Mesodermal cell (in vitro differentiated cells): ENCODE results near the gene SHISA7.
A peak's percentile ranks its signal among the peaks of the same experiment; 100 is the strongest.

ENCODE experiments used
- H3K27ac ChIP-seq: 2 replicates; pipeline ENCODE4 v1.7.0; 2013; ENCODE audit warnings: mild to moderate bottlenecking, low read depth, low read length, moderate library complexity; ENCODE audit not compliant: severe bottlenecking
- H3K36me3 ChIP-seq: 2 replicates; pipeline ENCODE4 v1.7.1; 2013; ENCODE audit warnings: mild to moderate bottlenecking, low read length, moderate library complexity; ENCODE audit not compliant: control insufficient read depth, insufficient read depth
- H3K4me1 ChIP-seq: one replicate; pipeline ENCODE4 v1.7.1; 2013; ENCODE audit warnings: mild to moderate bottlenecking, low read length; ENCODE audit not compliant: insufficient read depth, control insufficient read depth, poor library complexity, severe bottlenecking
- H3K4me3 ChIP-seq: 2 replicates; pipeline ENCODE4 v1.7.0; 2013; ENCODE audit warnings: low read length, control low read depth, mild to moderate bottlenecking; ENCODE audit not compliant: insufficient read depth, poor library complexity, severe bottlenecking; ENCODE audit errors: extremely low read depth
- H3K9me3 ChIP-seq: 2 replicates; pipeline ENCODE4 v1.7.1; 2013; ENCODE audit warnings: mild to moderate bottlenecking, low read length, moderate library complexity; ENCODE audit not compliant: control insufficient read depth
- WGBS, 2 experiments: methylation state at CpG; one replicate each; pipeline ENCODE4 v1.1.5; 2013; ENCODE audit warnings: missing lambda C conversion rate in 2 of 2; ENCODE audit not compliant: insufficient coverage in 2 of 2; 5-methylcytosine and 5-hydroxymethylcytosine counted together

The SHISA7 gene

GRCh38 chr19:55384920-55385723 is 58.0 kb downstream of the SHISA7 start:
- Histone ChIP-seq H3K4me3 (peak overlapping the region; percentile 97), H3K9me3 (no peaks in the 10 kb centered on the region), H3K36me3 (peaks cover 38% of the 10 kb centered on the region), H3K27ac (peak overlapping the region; percentile 92), H3K4me1 (peaks cover 38% of the 10 kb centered on the region)
- WGBS, 2 experiments, result 10% methylated on average over 27 to 33 of the region's 34 CpGs

GRCh38 chr19:55384131-55384919 is 58.8 kb downstream of the SHISA7 start, which contains the start of gene TMEM238:
Gene TMEM238, minus strand, starts transcription at chr19:55384292. Its CDS starts 33 bp downstream, at chr19:55384259.
- H3K4me3 ChIP-seq, result peak within 1 kb of the TSS; percentile 97
- peaks cover 31% of the 10 kb centered on the region for H3K36me3 ChIP-seq
- peaks cover 32% of the 10 kb centered on the region for H3K4me1 ChIP-seq
- 40 to 45% methylated on average over 71 to 72 of the region's 72 CpGs for WGBS, 2 experiments
- peak within 1 kb of the TSS; percentile 92 for H3K27ac ChIP-seq
- H3K9me3 ChIP-seq, result no peaks in the 10 kb centered on the region

- no peak overlapping the region for H3K27ac ChIP-seq
- peaks cover 28% of the 10 kb centered on the region for H3K4me1 ChIP-seq
- peak overlapping the region; percentile 97 for H3K4me3 ChIP-seq
- 5 to 6% methylated on average over 49 to 78 of the region's 88 CpGs for WGBS, 2 experiments
- no peaks in the 10 kb centered on the region for H3K9me3 ChIP-seq
- peaks cover 22% of the 10 kb centered on the region for H3K36me3 ChIP-seq
These were observed 59.6 kb downstream of the SHISA7 start for GRCh38 chr19:55383279-55384130.

- Histone ChIP-seq H3K4me3 (no peak overlapping the region), H3K9me3 (no peaks in the 10 kb centered on the region), H3K27ac (no peak overlapping the region), H3K4me1 (peaks cover 19% of the 10 kb centered on the region), H3K36me3 (peaks cover 13% of the 10 kb centered on the region)
- WGBS, 2 experiments, result 100% methylated on average over 2 of the region's 3 CpGs
These were observed 60.5 kb downstream of the SHISA7 start for GRCh38 chr19:55382522-55383054.

- H3K4me1 ChIP-seq, result peaks cover 13% of the 10 kb centered on the region
- H3K9me3 ChIP-seq, result no peaks in the 10 kb centered on the region
- WGBS, 2 experiments, result 91 to 97% methylated on average over 4 to 5 of the region's 5 CpGs
- peaks cover 7% of the 10 kb centered on the region for H3K36me3 ChIP-seq
- no peak overlapping the region for H3K27ac ChIP-seq
- no peak overlapping the region for H3K4me3 ChIP-seq
These were observed 61.1 kb downstream of the SHISA7 start for GRCh38 chr19:55382013-55382412.

- 66 to 81% methylated on average over 3 to 10 of the region's 11 CpGs for WGBS, 2 experiments
- H3K36me3 ChIP-seq, result no peaks in the 10 kb centered on the region
- H3K9me3 ChIP-seq, result no peaks in the 10 kb centered on the region
- H3K27ac ChIP-seq, result no peak overlapping the region
- peaks cover 28% of the 10 kb centered on the region for H3K4me1 ChIP-seq
- no peak overlapping the region for H3K4me3 ChIP-seq
These were observed 63.9 kb downstream of the SHISA7 start for GRCh38 chr19:55379174-55379573.
